H9 (cell line): ENCODE results near the gene GLIPR2. TPM values are rescaled to one million over a fixed set of nuclear protein-coding genes. Genes with fewer than 3 reads are reported as not detected.
A peak's percentile ranks its signal among the peaks of the same experiment; 100 is the strongest.

Experiments
- DNase-seq: peaks from one replicate; pipeline ENCODE4 v3.0.0-alpha.2; 2017
- H2AFZ ChIP-seq: one replicate; pipeline ENCODE4 v1.6.1; 2013; ENCODE audit warnings: mild to moderate bottlenecking, low read length, control low read depth, moderate library complexity
- H2AK5ac ChIP-seq: 2 replicates; pipeline ENCODE4 v1.6.1; 2013; ENCODE audit warnings: low read length, control low read depth, mixed read lengths; ENCODE audit not compliant: insufficient read length
- H2BK120ac ChIP-seq: one replicate; pipeline ENCODE4 v1.6.1; 2013; ENCODE audit warnings: low read depth, mild to moderate bottlenecking, low read length, control low read depth, inconsistent platforms; ENCODE audit not compliant: poor library complexity, severe bottlenecking
- H2BK12ac ChIP-seq: 2 replicates; pipeline ENCODE4 v1.6.1; 2013; ENCODE audit warnings: low read length, control low read depth, mixed read lengths, low read depth; ENCODE audit not compliant: insufficient read length
- H2BK15ac ChIP-seq: 2 replicates; pipeline ENCODE4 v1.6.1; 2013; ENCODE audit warnings: low read depth, low read length, control low read depth
- H2BK20ac ChIP-seq: one replicate; pipeline ENCODE4 v1.6.1; 2013; ENCODE audit warnings: low read depth, mild to moderate bottlenecking, low read length, control low read depth, inconsistent platforms; ENCODE audit not compliant: poor library complexity, severe bottlenecking
- H2BK5ac ChIP-seq: 2 replicates; pipeline ENCODE4 v1.6.1; 2013; ENCODE audit warnings: low read length, control low read depth, mixed read lengths; ENCODE audit not compliant: insufficient read length
- H3K14ac ChIP-seq: 2 replicates; pipeline ENCODE4 v1.6.1; 2013; ENCODE audit warnings: low read length, control low read depth; ENCODE audit not compliant: insufficient read depth
- H3K18ac ChIP-seq: 2 replicates; pipeline ENCODE4 v1.6.1; 2013; ENCODE audit warnings: low read depth, mild to moderate bottlenecking, mixed read lengths, low read length, control low read depth; ENCODE audit not compliant: insufficient read length
- H3K23ac ChIP-seq: 2 replicates; pipeline ENCODE4 v1.6.1; 2013; ENCODE audit warnings: low read length, control low read depth, mixed read lengths, low read depth; ENCODE audit not compliant: insufficient read length
- H3K23me2 ChIP-seq: 2 replicates; pipeline ENCODE4 v1.6.1; 2013; ENCODE audit warnings: low read depth, mild to moderate bottlenecking, mixed read lengths, low read length, control low read depth; ENCODE audit not compliant: insufficient read length, poor library complexity, severe bottlenecking
- H3K27ac ChIP-seq: 2 replicates; pipeline ENCODE4 v1.5.1; 2013; ENCODE audit warnings: low read length, control low read depth, mixed read lengths, low read depth; ENCODE audit not compliant: insufficient read length
- H3K27me3 ChIP-seq: 2 replicates; pipeline ENCODE4 v1.6.1; 2013; ENCODE audit warnings: low read length, control low read depth, inconsistent platforms; ENCODE audit not compliant: insufficient read depth
- H3K4ac ChIP-seq: 2 replicates; pipeline ENCODE4 v1.6.1; 2013; ENCODE audit warnings: low read depth, mild to moderate bottlenecking, control low read depth, inconsistent platforms, low read length, moderate library complexity
- H3K4me1 ChIP-seq: 2 replicates; pipeline ENCODE4 v1.6.1; 2013; ENCODE audit warnings: low read length, control low read depth, inconsistent platforms; ENCODE audit not compliant: insufficient read depth
- H3K4me2 ChIP-seq: 2 replicates; pipeline ENCODE4 v1.6.1; 2013; ENCODE audit warnings: low read length, control low read depth, mixed read lengths; ENCODE audit not compliant: insufficient read length, insufficient read depth
- H3K56ac ChIP-seq: 2 replicates; pipeline ENCODE4 v1.6.1; 2013; ENCODE audit warnings: low read depth, mild to moderate bottlenecking, mixed read lengths, low read length, control low read depth; ENCODE audit not compliant: insufficient read length
- H3K79me1 ChIP-seq: 2 replicates; pipeline ENCODE4 v1.6.1; 2013; ENCODE audit warnings: low read depth, mild to moderate bottlenecking, moderate library complexity, low read length, control low read depth, inconsistent platforms; ENCODE audit not compliant: insufficient read depth, poor library complexity, severe bottlenecking
- H3K79me2 ChIP-seq: 2 replicates; pipeline ENCODE4 v1.6.1; 2013; ENCODE audit warnings: low read length, control low read depth, inconsistent platforms; ENCODE audit not compliant: insufficient read depth
- H3K9ac ChIP-seq: 2 replicates; pipeline ENCODE4 v1.6.1; 2013; ENCODE audit warnings: low read length, control low read depth, mixed read lengths; ENCODE audit not compliant: insufficient read length; ENCODE audit errors: extremely low read depth
- H3K9me3 ChIP-seq: one replicate; pipeline ENCODE4 v1.6.1; 2013; ENCODE audit warnings: low read depth, low read length, inconsistent platforms; ENCODE audit not compliant: control insufficient read depth
- H3T11ph ChIP-seq: one replicate; pipeline ENCODE4 v1.6.1; 2013; ENCODE audit warnings: mild to moderate bottlenecking, low read length, control low read depth, inconsistent platforms
- H4K20me1 ChIP-seq: one replicate; pipeline ENCODE4 v1.6.1; 2013; ENCODE audit not compliant: control insufficient read depth, insufficient read length, insufficient read depth
- H4K5ac ChIP-seq: 2 replicates; pipeline ENCODE4 v1.6.1; 2013; ENCODE audit warnings: low read depth, mild to moderate bottlenecking, mixed read lengths, low read length, control low read depth; ENCODE audit not compliant: insufficient read length
- H4K8ac ChIP-seq: replicated peaks from 2 replicates; pipeline ENCODE4 v1.6.1; 2013; ENCODE audit warnings: low read length, control low read depth, mixed read lengths, low read depth; ENCODE audit not compliant: insufficient read length
- H4K91ac ChIP-seq: 2 replicates; pipeline ENCODE4 v1.6.1; 2013; ENCODE audit warnings: low read depth, mild to moderate bottlenecking, moderate library complexity, mixed read lengths, low read length, control low read depth; ENCODE audit not compliant: insufficient read length
- H3K27ac Mint-ChIP-seq, 3 experiments: 2 replicates in 2 of 3; 3 replicates in 1 of 3; pipeline ENCODE4 v1.8.0; 2020 to 2021; ENCODE audit warnings: mixed read lengths in 3 of 3, mild to moderate bottlenecking in 1 of 3, moderate library complexity in 1 of 3
- H3K27me3 Mint-ChIP-seq: 2 replicates; pipeline ENCODE4 v1.8.0; 2021; ENCODE audit warnings: low read depth, mild to moderate bottlenecking, moderate library complexity, mixed read lengths
- H3K36me3 Mint-ChIP-seq, 3 experiments: 2 replicates in 2 of 3; 3 replicates in 1 of 3; pipeline ENCODE4 v1.8.0; 2020 to 2021; ENCODE audit warnings: low read depth in 3 of 3, mixed read lengths in 3 of 3; ENCODE audit not compliant: insufficient read depth in 1 of 3
- H3K4me1 Mint-ChIP-seq, 2 experiments: 2 replicates each; pipeline ENCODE4 v1.8.0; 2020; ENCODE audit warnings: mixed read lengths in 2 of 2
- H3K4me3 Mint-ChIP-seq, 2 experiments: 2 replicates in 1 of 2; 3 replicates in 1 of 2; pipeline ENCODE4 v1.8.0; 2020 to 2021; ENCODE audit warnings: mild to moderate bottlenecking in 2 of 2, mixed read lengths in 2 of 2, moderate library complexity in 1 of 2
- H3K9me3 Mint-ChIP-seq, 2 experiments: 2 replicates in 1 of 2; 3 replicates in 1 of 2; pipeline ENCODE4 v1.8.0; 2020; ENCODE audit warnings: mild to moderate bottlenecking in 2 of 2, mixed read lengths in 2 of 2, moderate library complexity in 1 of 2
- WGBS: extraction: QIAGEN DNeasy Blood & Tissue Kit; methylation state at CpG from one replicate; pipeline ENCODE4 v1.1.7; 2013; ENCODE audit warnings: missing lambda C conversion rate, low lambda C conversion rate, mixed read lengths; ENCODE audit not compliant: insufficient read length; ENCODE audit errors: extremely low coverage; 5-methylcytosine and 5-hydroxymethylcytosine counted together
- total RNA-seq: library from RNA; stranded (reverse); gene quantifications from 2 replicates; pipeline ENCODE4 v1.2.1, GENCODE V29; 2021
- TF ChIP-seq, protein P1 (sequence below): fragments of 200-600 bp; sonication (generic); conservative IDR thresholded peaks from 3 replicates; pipeline ENCODE4 v1.8.0; 2021; ENCODE audit warnings: antibody characterized with exemption, mild to moderate bottlenecking

GLIPR2 gene
- total RNA-seq, 1 experiment from 2014 or later = 10.0 TPM

DNA sequence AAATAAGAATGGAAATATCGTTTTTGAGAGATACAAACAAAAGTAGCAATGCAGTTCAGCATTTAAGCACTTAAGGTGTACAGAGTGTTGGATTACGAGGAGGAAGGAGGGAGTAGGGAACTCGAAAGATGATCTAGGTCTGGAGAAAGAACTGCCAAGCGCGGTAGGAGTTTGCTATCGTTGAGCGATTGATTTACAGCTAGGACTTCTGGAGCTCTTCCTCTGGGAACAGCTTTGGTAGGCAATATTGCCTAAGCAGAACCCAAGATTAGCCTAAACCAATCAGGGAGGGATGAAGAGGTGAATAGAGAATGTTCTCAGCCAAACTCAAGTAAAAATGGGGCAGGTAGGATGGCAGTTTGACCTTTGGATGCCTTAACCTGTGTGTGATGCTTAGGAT, 55.2 kb downstream of the GLIPR2 start:
- H2BK12ac ChIP-seq = no peak overlapping the region
- H3K27me3 Mint-ChIP-seq = peaks cover 10% of the 10 kb centered on the region
- peaks cover 23 to 26% of the 10 kb centered on the region in 2 experiments for H3K4me1 Mint-ChIP-seq
- no peak overlapping the region for H2BK15ac ChIP-seq
- peaks cover 11% of the 10 kb centered on the region for H3K79me1 ChIP-seq
- no peak overlapping the region for H3K4ac ChIP-seq
- H3K14ac ChIP-seq = no peak overlapping the region
- no peak overlapping the region for H3K27ac ChIP-seq
- H3K23ac ChIP-seq = no peak overlapping the region
- H4K20me1 ChIP-seq = no peaks in the 10 kb centered on the region
- no peak overlapping the region for H3K56ac ChIP-seq
- no peak overlapping the region for H4K8ac ChIP-seq
- no peak overlapping the region for H2BK120ac ChIP-seq
- H3K4me1 ChIP-seq = peaks cover 6% of the 10 kb centered on the region; the same call in 1 of the 2 replicates
- no peak overlapping the region for H2AFZ ChIP-seq
- no CpG with 5 or more reads among the region's 7 CpGs for WGBS
- no peaks in the 10 kb centered on the region for H3K27me3 ChIP-seq
- H3K4me3 Mint-ChIP-seq = peak overlapping the region; percentile 94 to 96
- peak overlapping the region; percentile 95 for H3K4me2 ChIP-seq
- peaks cover 10% of the 10 kb centered on the region for H3K23me2 ChIP-seq
- no peaks in the 10 kb centered on the region for H3K9me3 Mint-ChIP-seq
- H3K9ac ChIP-seq = peak overlapping the region; percentile 91
- no peaks in the 10 kb centered on the region for H3K9me3 ChIP-seq
- H3K79me2 ChIP-seq = peaks cover 37% of the 10 kb centered on the region
- no peak overlapping the region for H3K18ac ChIP-seq
- H3T11ph ChIP-seq = no peak overlapping the region
- no peak overlapping the region for H4K5ac ChIP-seq
- no peak overlapping the region for H4K91ac ChIP-seq
- peaks cover 6 to 12% (median 11%) of the 10 kb centered on the region in 3 experiments; a peak in 6 of 7 replicates for H3K36me3 Mint-ChIP-seq
- no peak overlapping the region for H2AK5ac ChIP-seq
- no peak overlapping the region for H2BK5ac ChIP-seq
- DNase-seq = no peak
- no peak overlapping the region for H2BK20ac ChIP-seq
- H3K27ac Mint-ChIP-seq = peak overlapping the region; percentile 74 to 96 (median 91); a peak in 5 of 7 replicates
- TF ChIP-seq, protein P1, sequence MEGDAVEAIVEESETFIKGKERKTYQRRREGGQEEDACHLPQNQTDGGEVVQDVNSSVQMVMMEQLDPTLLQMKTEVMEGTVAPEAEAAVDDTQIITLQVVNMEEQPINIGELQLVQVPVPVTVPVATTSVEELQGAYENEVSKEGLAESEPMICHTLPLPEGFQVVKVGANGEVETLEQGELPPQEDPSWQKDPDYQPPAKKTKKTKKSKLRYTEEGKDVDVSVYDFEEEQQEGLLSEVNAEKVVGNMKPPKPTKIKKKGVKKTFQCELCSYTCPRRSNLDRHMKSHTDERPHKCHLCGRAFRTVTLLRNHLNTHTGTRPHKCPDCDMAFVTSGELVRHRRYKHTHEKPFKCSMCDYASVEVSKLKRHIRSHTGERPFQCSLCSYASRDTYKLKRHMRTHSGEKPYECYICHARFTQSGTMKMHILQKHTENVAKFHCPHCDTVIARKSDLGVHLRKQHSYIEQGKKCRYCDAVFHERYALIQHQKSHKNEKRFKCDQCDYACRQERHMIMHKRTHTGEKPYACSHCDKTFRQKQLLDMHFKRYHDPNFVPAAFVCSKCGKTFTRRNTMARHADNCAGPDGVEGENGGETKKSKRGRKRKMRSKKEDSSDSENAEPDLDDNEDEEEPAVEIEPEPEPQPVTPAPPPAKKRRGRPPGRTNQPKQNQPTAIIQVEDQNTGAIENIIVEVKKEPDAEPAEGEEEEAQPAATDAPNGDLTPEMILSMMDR = no peak
